HG02852 (cell line): ENCODE results near the gene GABBR2.

Experiments
- ATAC-seq: cut with Tn5 transposase; IDR thresholded peaks from one replicate; pipeline ENCODE4 v1.9.1; 2021; ENCODE audit warnings: mild to moderate bottlenecking, moderate library complexity; ENCODE audit not compliant: unreplicated experiment

Gene GABBR2

DNA sequence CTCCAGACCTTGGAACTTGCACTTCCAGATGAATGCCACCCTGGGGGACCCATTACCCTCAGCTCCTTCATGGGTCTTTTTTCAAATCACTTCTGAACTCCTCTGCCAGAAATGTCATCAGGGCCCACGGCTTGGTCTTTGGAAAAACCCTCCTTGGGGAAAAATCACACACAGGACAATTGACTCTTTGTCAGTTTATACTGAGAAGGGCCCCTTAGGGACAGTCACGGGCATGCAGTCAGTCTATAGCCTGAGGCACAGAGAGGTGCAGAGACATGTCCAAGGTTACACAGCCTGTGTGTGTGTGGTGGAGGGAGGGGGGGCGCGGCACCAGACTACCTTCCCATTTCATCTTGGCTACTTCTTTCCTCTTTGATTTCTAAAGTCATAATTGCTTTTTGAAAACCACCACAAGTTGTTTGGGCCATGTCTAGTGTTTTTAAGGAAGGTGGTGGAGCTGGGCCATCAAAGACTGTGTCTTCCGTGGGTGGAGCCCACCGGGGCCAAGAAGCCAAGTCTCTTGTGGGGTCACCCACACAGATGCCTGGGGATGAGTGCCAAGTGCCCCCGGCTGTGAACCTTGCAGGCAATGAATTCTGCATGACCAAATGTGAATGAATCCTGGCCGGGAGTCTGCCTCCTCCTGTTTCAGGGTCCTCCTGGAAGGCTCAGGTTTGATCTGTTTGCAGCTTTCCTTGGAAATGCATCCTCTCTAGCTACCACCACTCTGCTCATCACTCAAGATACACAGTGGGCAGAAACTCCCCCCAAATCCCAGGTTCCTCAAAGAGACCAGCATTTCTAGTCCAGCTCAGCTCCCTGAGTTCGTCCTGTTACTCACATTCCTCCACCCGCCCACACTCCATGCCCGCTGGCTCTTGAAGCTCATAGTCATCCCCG is 253.2 kb downstream of the GABBR2 start:
- no peak for ATAC-seq

DNA sequence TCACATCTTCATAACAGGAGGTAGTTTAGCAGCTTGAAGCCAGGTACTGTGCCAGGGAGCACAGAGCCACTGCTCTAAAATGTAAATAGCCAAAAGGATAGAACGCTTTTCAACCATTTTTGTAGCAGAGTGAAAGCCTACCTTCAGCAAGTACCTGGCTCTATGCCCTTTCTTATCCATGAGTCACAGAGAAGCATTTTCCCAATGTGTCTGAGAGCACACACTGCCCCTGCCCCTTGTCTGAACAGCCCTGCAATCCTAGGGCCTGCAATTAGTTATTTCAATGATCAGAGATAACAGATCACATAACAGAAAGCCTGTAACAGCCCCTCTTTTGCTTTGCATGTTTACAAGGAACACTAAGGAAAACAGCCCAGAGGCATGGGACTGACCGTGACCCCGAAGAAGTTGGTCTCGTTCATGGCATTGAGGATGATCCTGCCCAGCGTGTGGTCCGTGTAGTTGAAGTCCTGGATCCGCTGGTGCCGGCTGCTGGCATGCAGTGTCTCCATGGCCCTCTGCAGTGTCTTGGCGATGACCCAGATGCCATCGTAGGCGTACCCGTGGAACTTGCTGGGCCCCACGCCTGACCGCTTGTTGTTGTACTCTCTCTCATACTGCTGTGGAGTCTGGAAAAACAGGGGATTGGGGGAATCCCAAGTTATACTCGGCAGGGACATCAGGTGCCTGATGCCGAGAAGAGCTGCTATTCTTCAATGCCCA is 255.0 kb downstream of the GABBR2 start:
- no peak for ATAC-seq

DNA sequence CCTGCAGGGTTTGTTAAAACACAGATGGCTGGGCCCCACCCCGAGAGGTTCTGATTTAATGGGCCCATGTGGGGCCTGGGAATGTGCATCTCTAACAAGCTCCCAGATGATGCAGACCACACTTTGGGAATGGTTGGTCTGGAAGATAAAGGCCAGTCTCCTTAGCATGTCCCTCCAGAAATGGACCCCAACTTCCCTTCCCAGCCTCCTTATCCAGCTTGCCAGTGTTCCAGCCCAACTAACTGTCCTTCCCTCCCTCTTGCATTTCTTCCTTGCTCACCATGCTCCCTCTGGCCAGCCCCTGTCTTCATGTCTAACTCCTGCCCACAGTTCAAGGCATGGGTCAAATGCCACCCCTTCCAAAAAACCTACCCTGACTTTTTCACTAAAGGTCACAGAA is 257.2 kb downstream of the GABBR2 start:
- no peak for ATAC-seq

DNA sequence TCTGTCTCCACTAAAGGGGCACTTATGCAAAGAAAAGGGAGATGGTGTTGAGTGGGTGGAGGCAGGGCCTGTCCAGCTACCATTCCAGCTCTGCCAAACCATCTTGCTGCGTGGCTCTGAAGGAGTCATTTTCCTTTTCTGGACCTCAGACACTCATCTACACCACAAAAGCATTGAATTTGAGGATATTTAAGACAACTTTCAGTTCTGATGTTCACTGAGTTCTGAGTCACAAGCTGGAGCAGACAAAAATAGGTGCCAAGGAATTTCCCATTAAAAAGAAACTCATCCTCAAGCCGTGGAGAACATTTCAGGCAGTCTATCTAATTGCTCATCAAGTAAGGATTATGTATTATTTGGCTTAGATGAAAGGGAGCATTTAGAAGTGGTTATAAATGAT is 258.2 kb downstream of the GABBR2 start:
- ATAC-seq = no peak

DNA sequence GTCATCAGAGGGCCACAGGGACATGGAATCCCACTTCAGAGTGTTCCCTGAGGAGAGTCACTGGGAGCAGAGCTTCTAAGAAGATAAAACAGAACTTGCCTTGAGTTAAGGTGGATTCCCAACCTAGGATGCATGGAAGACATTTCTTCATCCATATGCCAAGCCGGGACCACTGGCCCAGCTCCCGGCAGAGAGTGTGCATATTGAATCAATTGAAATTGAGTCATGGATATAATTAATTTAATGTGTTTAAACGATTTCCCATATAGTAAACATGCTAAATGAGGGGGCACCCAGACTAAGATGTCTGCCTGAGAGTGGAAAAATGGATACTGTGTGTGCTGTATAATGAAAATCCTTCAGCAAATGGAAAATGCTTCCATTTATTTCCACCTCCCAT is 258.9 kb downstream of the GABBR2 start:
- ATAC-seq = no peak

DNA sequence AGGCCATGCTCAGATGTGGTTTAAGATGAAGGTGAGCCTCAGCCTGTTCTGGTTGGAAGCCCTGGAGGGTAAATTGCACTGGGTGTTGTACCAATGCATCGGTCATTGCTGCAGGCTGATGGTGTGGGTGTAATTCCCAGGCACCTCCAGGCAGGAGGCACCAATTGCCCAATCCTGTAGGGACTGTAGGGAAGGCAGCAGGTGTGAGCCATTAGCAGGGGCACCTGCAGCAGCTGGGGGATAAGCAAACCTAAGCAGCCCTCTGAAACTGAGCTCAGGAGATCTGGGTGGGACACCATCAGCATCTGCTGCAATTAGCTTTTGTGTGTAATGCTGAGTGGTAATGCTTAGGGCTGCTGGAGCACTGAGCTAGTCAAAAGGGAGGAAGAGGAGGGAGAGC is 263.2 kb downstream of the GABBR2 start:
- ATAC-seq = no peak

DNA sequence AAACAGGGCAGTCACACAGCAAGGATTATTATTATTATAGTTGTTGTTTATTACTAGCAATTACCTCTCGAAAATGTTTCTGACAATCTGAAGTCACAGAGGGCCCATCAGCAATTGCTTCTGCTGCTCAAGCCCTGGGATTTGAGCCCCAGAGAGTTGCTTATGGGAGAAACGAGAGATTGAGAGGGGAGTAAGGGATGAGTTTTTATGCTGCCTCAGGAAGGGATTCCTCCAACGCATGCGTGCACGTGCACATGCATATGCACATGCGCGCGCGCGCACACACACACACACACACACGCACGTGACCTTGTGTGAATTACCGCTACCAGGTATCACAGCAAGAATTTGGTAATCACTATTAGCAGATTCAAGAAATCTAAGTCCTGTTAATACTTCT is 264.1 kb downstream of the GABBR2 start:
- ATAC-seq = no peak

DNA sequence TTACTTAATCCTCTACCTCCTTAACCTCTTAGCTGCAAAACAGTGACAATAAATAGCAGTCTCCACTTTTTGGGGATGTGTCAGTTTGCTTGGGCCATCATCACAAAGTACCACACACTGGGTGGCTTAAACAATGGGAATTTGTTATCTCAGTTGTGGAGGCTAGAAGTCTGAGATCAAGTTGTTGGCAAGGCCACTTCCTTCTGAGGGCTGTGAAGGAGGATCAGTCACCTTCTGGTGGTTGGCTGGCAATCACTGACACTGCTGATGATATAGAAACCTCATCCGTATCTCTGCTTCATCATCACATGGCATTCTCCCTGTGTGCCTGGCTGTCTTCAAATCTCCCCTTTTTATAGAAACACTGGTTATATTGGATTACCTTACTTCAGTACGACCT is 266.2 kb downstream of the GABBR2 start:
- ATAC-seq = no peak

DNA sequence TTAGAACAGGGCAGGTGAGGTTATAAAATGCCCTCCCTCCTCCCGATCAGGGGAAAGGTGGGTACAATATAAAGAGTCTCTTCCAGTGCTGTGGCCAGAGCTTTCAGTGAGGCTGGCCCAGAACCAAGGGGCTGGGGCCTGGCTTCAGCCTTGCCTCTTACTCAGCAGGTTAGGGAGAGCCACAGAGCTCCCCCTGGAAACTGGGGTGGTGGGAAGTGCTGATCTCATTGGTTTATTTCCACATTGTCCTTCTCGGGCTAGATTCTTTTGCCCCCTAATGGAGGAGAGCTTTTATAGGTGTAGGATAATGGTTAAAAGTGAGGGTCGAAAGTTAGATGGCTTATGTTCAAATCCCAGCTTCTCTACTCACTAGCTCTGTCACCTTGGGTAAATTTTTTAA is 266.6 kb downstream of the GABBR2 start:
- ATAC-seq = no peak

DNA sequence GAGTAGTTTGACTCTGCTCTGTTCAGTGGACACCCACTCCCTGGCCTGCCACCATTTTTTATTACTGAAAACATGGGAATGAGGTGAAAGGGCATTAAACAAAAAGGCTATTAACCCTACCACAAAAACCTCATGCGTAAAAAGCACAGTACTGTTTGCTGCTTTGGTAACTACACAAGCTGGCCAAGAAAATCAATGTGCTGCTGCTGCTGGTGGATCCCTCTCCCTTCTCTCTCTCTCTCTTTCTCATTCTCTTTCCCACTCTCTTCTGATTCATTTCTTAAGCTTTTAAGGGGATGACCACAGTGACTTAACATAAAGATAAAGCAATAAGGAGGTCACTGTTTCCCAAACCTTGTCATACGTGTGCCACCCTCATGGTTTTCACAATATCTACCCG is 270.1 kb downstream of the GABBR2 start:
- no peak for ATAC-seq

DNA sequence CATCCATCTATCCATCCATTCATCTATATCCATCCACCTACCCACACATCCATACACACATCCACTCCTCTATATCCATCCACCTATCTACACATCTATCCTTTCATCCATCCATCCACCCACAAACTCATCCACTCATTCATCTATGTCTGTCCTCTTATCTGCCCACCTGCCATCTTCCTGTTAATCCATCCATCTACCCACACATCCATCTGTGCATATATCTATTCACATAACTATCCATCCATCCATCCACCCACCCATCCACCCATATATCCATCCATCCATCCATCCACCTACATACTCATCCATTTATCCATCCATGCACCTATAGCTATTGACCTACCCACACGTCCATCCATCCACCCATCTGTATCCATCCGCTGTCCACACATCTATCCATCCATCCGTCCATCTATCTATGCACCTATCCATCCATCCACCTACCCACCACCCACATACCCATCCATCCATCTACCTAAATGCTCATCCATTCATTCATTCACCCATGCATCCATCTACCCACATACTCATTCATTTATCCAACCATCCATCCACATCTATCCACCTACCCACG is 271.2 kb downstream of the GABBR2 start:
- ATAC-seq = no peak

DNA sequence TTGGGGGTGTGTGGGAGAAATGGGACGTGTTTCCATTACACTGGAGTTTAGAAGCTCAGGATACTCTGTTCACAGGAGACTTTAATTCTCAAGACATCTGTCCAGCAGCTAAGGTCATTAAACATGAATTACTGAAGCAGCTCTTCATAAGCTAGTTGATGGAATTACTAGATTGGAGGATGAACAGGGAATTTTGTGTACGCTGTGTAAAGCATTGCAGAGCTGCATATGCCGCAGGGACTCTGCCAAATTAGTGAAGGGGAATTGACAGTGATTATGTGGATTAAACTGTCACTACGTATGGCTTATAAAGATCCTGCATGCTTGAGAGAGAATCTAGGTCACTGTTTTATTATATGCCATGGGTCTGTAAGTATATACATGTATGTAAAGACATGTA is 275.8 kb downstream of the GABBR2 start:
- no peak for ATAC-seq

DNA sequence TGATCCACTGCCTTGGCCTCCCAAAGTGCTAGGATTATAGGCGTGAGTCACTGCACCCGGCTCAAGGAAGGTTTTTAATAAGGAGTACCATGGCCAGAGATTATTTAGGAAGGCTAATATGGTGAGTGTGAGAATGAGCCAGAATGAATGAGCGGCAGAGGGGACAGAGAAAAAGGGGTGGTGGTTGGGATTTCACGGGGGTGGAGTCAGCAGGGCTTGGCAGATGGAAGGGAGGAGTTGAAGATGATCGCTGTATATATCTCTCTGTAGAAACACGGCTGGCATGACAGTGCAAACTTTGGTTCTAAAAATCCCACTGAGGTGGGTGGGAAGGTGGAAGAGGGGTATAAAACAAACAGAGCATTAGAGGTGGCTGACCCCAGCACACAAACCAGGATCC is 276.6 kb downstream of the GABBR2 start:
- no peak for ATAC-seq

DNA sequence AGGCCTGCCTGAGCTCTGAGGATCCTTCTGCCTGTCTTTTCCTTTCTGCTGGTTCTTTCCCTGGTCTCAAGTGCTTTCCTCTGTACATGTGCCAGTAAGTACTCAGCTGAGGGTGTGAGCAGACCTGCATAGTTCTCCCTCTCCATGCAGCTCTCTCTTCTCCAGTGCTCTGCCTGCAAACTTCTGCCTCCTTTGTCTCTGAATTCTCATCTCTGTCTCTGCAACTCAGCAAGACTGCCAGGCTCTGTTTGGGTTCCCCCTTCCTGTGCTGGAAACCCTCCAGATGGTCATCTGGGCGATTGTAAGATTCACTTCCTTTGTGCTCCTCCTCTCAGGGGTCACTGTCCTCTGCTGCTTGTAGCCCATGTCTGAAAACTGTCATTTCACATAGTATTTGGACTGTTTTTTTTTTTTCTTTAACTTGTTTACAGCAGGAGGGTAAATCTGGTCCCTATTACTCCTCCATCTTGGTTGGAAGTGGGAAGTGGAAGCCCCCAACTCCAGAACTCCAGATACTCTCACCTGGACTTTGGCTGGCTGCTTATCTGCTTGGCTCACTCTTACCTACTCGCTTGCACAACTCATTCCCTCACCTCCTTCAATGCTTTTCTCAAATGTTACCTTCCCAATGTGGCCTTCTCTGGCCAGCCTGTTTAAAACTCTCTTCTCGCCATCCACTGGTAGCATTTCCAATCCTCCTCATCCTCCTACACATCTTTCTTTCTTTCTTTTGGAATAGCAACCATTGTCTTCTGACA is 278.0 kb downstream of the GABBR2 start:
- ATAC-seq = no peak

DNA sequence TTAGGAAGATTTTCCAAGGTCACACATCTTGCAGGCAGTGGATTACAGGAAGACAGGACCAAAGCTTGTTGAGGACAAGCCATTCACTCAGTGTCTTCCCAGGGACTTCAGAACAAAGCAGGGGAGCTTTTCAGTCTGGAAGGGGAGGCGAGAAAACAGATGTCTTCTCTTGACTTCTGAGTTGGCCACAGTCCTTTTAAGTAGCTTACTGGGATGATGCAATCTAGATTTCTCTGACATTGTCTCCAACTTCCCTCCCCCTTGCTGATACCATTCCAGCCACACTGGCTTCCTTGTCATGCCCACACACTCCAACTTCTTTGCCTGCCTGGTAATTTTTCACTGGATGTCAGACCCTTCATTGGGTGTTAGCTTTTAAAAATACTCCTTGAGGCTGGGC is 279.1 kb downstream of the GABBR2 start:
- no peak for ATAC-seq

DNA sequence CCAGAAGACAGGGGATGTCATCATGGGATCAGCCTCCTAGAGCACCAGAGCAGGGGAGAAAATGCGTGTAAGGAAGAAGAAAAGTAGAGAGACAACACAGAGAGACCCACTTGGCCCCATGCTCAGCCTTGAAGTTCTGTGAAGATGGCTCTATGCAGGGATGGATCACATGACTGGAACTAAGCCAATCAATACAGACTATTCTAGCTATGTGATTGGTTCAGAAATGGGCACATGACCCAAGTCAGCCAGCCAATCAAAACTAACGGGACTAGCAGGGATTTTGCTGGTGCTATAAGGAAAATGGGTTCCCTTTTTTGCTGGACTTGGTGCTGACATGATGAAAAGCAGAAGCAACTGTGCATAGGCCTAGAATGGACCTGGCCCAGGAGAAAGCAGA is 280.3 kb downstream of the GABBR2 start:
- ATAC-seq = no peak

DNA sequence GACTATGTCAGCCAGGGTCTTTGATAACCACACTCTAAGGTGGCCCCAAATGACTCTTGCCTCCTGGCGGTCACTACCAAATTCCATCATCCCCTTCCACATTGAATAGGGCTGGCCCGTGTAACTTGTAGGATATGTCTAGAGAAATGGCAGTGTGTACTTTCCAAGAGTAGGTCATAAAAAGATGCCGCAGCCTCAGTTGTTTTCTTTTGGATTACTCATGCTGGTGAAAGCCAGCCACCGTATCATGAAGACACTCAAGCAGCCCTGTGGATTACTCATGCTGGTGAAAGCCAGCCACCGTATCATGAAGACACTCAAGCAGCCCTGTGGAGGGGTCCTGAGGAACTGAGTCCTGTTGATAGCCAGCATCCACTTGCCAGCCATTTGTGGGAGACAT is 281.2 kb downstream of the GABBR2 start:
- no peak for ATAC-seq

DNA sequence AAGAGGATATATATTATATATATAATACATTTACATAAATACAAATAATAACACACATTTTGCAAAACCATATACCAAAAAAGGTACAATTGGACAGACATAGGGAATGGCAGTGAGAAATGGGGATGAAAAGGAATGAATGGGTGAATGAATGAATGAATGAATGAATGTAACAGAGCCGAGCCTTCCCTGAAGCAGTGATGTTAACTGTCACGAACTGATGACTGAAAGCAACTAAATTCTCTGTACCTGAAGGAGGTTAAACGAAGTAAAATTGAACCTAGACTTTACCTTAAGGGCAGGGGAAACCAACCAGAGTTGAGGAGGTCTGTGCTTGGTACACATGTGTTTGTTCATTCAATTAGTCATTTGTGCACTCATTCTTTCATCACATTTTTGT is 283.7 kb downstream of the GABBR2 start:
- no peak for ATAC-seq

DNA sequence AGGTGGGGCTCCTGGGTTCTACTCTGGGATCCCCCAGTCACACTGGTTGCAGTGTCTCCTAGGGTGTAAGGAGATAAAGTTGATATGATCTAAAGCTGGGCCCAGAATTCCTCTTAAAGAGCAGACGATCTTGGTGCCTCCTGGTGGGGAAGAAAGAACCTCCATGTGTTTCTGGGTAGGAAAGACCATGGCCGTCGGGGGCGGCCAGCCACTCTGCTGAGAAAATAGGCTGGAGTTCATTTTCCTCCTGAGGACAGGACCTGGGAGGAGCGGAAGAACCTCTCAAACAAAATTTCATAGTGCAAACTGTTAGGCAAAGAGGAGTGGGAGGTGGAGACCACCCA is 289.5 kb downstream of the GABBR2 start:
- no peak for ATAC-seq

DNA sequence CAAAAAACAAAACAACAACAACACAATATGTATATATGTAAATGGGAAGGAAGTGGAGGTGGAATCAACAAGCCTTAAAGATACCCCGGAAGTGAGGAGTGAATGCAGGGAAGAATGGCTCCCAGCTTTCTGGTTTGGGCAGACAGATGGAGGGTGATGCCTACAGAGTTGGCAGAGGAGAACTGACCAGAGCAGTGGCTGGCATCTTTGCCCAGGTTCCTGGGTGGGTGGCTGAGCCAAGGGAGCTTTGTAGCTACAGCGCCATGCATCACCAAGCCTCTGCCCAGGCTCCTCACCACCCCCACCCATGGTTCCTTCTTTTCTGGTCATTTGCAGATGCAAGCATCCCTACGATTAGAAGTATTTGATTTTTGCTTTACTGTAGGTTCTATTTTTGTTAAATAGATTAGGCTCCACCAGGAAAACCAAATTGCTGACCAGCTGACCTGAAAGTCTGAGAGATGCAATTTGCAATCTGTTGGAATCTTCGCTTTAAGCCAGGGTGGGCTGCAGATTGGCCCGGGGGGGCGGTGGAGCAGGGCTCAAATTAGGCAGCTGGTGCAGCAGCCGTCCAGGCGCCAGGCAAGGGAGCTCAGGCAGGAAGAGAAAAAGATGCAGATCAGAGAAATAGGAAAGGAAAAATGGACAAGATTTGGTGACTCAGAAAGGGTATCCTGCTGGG is 290.0 kb downstream of the GABBR2 start:
- no peak for ATAC-seq
